Progenitor cell of endocrine pancreas (in vitro differentiated cells): ENCODE results near the gene IL23R. TPM values are rescaled to one million over a fixed set of nuclear protein-coding genes. Genes with fewer than 3 reads are reported as not detected.

Experiments used
- DNase-seq: peaks from one replicate; pipeline ENCODE4 v3.0.0; 2021; ENCODE audit warnings: low spot score; ENCODE audit not compliant: unreplicated experiment
- H3K27ac Mint-ChIP-seq: 2 replicates; pipeline ENCODE4 v1.8.0; 2021; ENCODE audit warnings: mild to moderate bottlenecking, moderate library complexity, mixed read lengths
- H3K27me3 Mint-ChIP-seq: 2 replicates; pipeline ENCODE4 v1.8.0; 2021; ENCODE audit warnings: mixed read lengths
- H3K36me3 Mint-ChIP-seq: 2 replicates; pipeline ENCODE4 v1.8.0; 2022; ENCODE audit warnings: mixed read lengths; ENCODE audit not compliant: insufficient read depth
- H3K4me1 Mint-ChIP-seq: 2 replicates; pipeline ENCODE4 v1.8.0; 2021; ENCODE audit warnings: low read depth, mixed read lengths
- H3K4me3 Mint-ChIP-seq: 2 replicates; pipeline ENCODE4 v1.8.0; 2021; ENCODE audit warnings: low read depth, mild to moderate bottlenecking, moderate library complexity, mixed read lengths
- H3K9me3 Mint-ChIP-seq: 2 replicates; pipeline ENCODE4 v1.8.0; 2021; ENCODE audit warnings: low read depth, mixed read lengths
- total RNA-seq: library from RNA; stranded (reverse); gene quantifications from 2 replicates; pipeline ENCODE4 v1.2.1, GENCODE V29; 2021
- TF ChIP-seq, protein P1 (sequence below): fragments of 200-600 bp; sonication (generic); IDR thresholded peaks from one replicate; pipeline ENCODE4 v1.5.0; 2021; ENCODE audit warnings: antibody characterized with exemption, mild to moderate bottlenecking; ENCODE audit not compliant: unreplicated experiment

IL23R gene
- total RNA-seq, 1 donor from 2014 or later, result not detected

DNA sequence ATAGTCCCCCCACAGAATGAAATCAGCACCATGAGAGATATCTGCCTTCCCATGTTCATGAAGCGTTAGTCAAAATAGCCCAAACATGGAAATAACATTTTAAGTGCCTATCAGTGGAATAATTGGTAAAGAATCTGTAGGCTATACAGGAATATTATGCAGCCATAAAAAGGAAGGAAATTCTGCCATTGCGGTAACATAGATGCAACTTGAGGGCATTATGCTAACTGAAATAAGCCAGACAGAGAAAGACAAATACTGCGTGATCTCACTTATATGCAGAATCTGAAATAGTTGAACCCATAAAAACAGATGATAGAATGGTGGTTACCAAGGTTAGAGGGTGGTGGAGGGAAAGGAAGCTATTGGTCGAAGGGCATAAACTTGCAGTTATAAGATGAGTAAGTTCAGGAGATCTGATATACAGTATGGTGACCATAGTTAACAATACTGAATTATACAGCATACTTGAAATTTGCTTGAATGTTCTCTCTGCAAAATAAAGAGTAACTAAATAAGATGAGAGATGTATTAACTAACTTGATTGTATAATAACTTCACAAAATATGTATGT, 699 bp upstream of the IL23R start:
- H3K27ac Mint-ChIP-seq, result no peak overlapping the region
- TF ChIP-seq, protein P1, sequence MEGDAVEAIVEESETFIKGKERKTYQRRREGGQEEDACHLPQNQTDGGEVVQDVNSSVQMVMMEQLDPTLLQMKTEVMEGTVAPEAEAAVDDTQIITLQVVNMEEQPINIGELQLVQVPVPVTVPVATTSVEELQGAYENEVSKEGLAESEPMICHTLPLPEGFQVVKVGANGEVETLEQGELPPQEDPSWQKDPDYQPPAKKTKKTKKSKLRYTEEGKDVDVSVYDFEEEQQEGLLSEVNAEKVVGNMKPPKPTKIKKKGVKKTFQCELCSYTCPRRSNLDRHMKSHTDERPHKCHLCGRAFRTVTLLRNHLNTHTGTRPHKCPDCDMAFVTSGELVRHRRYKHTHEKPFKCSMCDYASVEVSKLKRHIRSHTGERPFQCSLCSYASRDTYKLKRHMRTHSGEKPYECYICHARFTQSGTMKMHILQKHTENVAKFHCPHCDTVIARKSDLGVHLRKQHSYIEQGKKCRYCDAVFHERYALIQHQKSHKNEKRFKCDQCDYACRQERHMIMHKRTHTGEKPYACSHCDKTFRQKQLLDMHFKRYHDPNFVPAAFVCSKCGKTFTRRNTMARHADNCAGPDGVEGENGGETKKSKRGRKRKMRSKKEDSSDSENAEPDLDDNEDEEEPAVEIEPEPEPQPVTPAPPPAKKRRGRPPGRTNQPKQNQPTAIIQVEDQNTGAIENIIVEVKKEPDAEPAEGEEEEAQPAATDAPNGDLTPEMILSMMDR, result no peak
- DNase-seq, result no peak
- peaks cover 5% of the 10 kb centered on the region for H3K4me1 Mint-ChIP-seq
- peaks cover 3% of the 10 kb centered on the region for H3K27me3 Mint-ChIP-seq
- no peak overlapping the region for H3K4me3 Mint-ChIP-seq
- no peaks in the 10 kb centered on the region for H3K9me3 Mint-ChIP-seq
- no peaks in the 10 kb centered on the region for H3K36me3 Mint-ChIP-seq

DNA sequence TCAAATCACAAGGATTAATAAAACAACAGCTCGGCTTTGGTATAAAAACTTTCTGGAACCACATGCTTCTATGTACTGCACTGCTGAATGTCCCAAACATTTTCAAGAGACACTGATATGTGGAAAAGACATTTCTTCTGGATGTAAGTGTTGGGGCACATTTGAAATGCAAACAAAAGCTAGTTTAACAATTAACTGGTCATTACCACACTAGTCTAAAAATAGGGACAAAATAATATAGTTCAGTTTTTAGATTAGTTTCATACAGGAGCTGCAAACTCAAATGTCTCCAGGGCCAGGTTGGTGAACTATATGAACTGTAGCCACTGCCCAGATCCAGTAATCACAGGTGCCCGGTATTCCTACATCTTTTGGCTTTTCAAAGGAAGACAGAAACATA, 3.2 kb downstream of the IL23R start:
- Mint-ChIP-seq H3K4me3 (no peak overlapping the region), H3K9me3 (no peaks in the 10 kb centered on the region), H3K27me3 (peaks cover 3% of the 10 kb centered on the region), H3K27ac (no peak overlapping the region), H3K36me3 (no peaks in the 10 kb centered on the region), H3K4me1 (peaks cover 6% of the 10 kb centered on the region)
- TF ChIP-seq, protein P1, result no peak
- no peak for DNase-seq

DNA sequence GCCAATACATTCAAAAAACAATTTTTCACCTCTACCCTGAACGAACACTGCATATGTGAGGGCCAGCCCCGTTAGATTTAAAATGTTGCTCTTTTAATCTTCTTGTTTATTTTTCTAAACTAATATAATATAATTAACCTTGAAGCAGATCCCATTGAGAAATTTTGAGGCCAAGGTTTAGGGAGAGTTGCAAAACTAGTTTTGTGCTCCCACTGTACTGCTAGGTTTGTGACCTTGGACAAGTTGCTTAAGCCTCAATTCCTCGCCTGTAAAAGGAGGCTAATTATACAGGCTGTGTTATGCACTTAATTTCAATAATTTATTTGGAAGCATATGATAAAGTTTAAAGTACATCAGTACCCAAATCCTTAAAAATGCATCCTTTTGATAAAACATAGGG, 3.7 kb downstream of the IL23R start:
- TF ChIP-seq, protein P1, result no peak
- Mint-ChIP-seq H3K27me3 (peaks cover 3% of the 10 kb centered on the region), H3K4me3 (no peak overlapping the region), H3K9me3 (no peaks in the 10 kb centered on the region), H3K36me3 (no peaks in the 10 kb centered on the region), H3K27ac (no peak overlapping the region), H3K4me1 (peaks cover 6% of the 10 kb centered on the region)
- DNase-seq, result no peak

DNA sequence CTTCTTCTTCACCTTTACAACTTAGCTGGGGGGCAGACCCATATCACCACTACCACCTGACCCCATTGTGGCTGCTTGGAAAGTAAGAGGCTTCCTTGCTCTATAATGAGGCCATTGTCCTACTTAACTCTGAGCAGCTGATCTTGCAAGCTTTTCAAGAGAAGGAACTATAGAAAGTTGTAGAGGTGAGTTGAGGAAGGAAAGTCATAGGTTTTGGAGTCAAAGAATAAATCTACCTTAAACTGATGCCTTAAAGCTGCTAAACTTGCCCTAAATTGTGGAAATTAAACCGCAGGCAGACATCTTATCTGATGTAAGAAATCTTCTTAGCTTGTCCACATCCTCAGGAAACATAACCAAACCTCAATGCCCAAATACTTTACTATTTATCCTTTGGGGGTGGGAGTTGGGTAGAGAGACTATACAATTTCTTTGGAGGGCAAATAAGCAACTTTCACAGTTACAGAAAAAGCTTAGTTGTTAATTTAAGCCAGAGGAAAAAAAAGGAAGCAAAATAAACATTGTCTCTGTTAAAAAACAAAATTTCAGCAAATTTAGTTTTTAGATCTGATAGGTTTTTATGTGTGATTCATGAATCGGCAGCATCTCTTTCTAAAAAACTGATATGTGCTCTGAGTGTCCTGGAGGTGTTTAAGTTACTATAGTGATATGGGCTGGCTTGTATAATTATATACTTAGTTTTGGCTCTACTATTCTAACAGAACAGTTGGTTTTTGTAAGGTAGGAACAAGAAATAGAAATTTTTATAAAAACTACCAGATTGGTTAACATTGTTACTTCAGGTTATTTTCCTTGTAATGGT, 4.7 kb downstream of the IL23R start:
- Mint-ChIP-seq H3K4me3 (no peak overlapping the region), H3K27me3 (peaks cover 3% of the 10 kb centered on the region), H3K4me1 (peaks cover 6% of the 10 kb centered on the region), H3K27ac (no peak overlapping the region), H3K36me3 (no peaks in the 10 kb centered on the region), H3K9me3 (no peaks in the 10 kb centered on the region)
- no peak for DNase-seq
- TF ChIP-seq, protein P1, result no peak

DNA sequence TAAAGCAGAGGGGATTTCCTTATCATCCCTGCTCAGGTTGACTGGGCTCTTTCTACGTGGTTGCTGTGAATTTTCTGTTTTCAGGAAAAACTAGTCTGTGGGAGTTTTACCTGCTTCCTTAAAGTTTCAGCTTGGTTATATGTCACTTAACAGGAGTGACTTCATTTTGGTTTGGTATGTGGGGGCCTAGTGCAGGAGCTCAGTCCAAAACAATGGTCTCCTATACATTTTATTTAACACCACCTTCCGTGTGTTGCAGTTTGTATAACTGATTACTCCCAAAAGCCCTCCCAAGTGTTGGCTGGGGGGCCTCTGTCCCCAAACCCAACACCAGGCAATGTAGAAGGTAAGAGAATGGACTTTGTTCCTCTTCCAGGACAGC, 5.3 kb downstream of the IL23R start:
- no peak for DNase-seq
- H3K36me3 Mint-ChIP-seq, result no peaks in the 10 kb centered on the region
- peaks cover 6% of the 10 kb centered on the region for H3K4me1 Mint-ChIP-seq
- no peaks in the 10 kb centered on the region for H3K9me3 Mint-ChIP-seq
- H3K27me3 Mint-ChIP-seq, result peaks cover 3% of the 10 kb centered on the region
- no peak overlapping the region for H3K27ac Mint-ChIP-seq
- TF ChIP-seq, protein P1, result no peak
- no peak overlapping the region for H3K4me3 Mint-ChIP-seq
